AG04449 (cell line): Measurements from ENCODE around the gene TH.

ENCODE experiments used
- CTCF ChIA-PET: fragments of 350-600 bp; formaldehyde crosslinking; extraction: SDS; loops from one replicate; lab custom pipeline; 2021; ENCODE audit warnings: antibody characterized with exemption; lab: Yijun Ruan, JAX
- POLR2A ChIA-PET: fragments of 400-600, 350-600 bp; formaldehyde crosslinking; extraction: SDS; loops from one replicate; lab custom pipeline; 2020; ENCODE audit warnings: antibody characterized with exemption, inconsistent platforms; lab: Yijun Ruan, JAX
- DNase-seq: peaks from one replicate; pipeline ENCODE4 v3.0.0-alpha.2; 2010; ENCODE audit warnings: low read depth, low spot score
- H3K4me3 ChIP-seq: 2 replicates; pipeline ENCODE4 v1.5.1; 2011; ENCODE audit warnings: low read depth, mild to moderate bottlenecking, control low read depth, low read length
- TF ChIP-seq, protein P1 (sequence below): IDR thresholded peaks from one replicate; pipeline ENCODE4 v1.5.1; 2011; ENCODE audit warnings: mild to moderate bottlenecking, moderate library complexity, low read length, control low read depth, inconsistent platforms; ENCODE audit not compliant: insufficient read depth; ENCODE audit errors: missing control alignments

TH gene

DNA sequence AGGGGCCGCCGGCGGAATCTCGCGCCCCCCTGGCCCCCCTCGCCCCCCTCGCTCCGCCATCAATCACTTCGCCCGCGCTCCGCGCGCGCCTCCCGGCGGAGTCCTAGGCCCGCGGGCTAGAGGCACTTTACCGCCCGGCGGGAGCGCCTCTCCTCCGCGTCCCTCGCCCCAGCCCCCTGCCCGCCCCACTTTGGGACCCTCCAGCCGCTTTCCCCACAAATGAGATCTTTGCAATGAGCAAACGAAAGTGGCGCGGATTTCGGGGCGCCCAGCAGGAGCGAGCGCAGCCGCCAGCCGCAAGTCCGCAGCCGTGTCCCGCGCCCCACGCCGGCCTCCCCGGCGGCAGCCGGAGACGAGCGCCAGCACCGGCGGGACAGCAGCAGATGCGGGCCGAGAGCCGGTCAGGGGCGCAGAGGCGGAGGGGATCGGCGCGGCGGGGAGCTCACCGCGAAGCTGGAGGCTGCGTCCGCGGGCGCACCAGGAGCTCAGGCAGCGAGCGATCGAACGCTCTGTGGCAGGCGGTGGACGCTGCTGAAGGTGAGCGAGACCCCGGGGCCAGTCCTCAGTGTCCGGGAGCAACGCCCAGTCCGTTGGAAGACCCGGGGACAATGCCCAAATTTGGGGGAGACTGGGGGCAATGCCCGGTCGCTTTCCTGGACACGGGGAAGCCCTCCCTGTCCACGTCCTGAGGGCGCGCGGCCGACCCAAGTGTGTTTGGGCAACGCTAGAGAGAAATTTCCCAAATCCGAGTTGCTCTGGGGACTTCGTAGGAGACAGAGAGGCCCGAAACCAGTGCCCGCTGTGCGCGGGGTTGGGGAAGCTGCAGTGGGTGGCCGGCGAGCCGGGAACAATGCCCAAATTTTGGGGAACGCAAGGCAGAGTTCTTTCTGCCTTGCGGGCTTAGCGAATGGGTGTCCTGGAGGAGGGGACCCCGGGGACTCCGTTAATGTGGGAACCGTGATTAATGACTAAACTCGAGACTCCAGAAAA is 30.9 kb downstream of the TH start:
- TF ChIP-seq, protein P1, sequence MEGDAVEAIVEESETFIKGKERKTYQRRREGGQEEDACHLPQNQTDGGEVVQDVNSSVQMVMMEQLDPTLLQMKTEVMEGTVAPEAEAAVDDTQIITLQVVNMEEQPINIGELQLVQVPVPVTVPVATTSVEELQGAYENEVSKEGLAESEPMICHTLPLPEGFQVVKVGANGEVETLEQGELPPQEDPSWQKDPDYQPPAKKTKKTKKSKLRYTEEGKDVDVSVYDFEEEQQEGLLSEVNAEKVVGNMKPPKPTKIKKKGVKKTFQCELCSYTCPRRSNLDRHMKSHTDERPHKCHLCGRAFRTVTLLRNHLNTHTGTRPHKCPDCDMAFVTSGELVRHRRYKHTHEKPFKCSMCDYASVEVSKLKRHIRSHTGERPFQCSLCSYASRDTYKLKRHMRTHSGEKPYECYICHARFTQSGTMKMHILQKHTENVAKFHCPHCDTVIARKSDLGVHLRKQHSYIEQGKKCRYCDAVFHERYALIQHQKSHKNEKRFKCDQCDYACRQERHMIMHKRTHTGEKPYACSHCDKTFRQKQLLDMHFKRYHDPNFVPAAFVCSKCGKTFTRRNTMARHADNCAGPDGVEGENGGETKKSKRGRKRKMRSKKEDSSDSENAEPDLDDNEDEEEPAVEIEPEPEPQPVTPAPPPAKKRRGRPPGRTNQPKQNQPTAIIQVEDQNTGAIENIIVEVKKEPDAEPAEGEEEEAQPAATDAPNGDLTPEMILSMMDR: no peak
- ChIA-PET POLR2A (interaction anchor here (1.0 kb wide), 1 partner anchor 193 kb away, joined by 4 read pairs; no protein-coding TSS in a partner anchor), CTCF (interaction anchor here (0.8 to 9.2 kb wide), 3 partner anchors 9 to 112 kb away, joined by 3 to 70 read pairs (median 46); no protein-coding TSS in a partner anchor)
- no peak for DNase-seq
- no peak overlapping the region for H3K4me3 ChIP-seq

DNA sequence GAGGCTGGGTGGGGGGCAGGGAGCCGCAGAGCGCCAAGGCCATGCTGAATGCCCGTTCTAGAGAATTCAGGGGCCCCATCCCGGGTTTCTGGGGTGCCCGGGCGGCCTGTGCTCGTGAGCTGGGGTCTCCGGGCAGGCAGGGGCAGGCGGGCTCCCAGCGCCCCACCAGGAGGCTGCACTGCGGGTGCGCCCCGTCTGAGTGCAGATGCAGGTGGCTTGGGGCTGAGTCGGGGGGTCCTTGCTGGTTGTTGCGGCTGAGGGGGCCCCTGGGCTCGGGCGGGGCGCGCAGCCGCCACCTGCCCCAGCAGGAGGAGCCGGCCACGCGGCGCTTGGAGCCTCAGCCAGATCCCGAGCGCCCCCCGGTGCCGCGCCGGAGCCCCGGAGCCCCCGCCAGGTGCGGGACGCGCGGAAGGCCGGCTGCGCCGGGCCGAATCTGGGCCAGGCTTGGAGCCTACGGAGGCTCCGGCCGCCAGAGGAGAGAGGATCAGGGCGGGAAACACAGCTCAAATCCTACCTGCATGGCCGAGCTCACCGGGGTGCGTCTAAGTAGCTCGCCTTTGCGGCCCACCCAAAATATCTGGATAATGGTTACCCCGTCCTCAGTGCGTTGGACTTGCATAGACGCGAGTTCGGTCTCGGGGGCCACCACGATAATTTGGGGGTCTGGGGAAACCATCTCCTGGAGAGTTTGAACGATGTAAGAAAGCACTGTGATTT is 31.8 kb downstream of the TH start:
- no peak for DNase-seq
- H3K4me3 ChIP-seq: no peak overlapping the region
- ChIA-PET POLR2A (no interaction called here), CTCF (interaction anchor here (5.0 to 9.2 kb wide), 2 partner anchors 10 to 103 kb away, joined by 46 to 70 read pairs; no protein-coding TSS in a partner anchor)
- TF ChIP-seq, protein P1: no peak

DNA sequence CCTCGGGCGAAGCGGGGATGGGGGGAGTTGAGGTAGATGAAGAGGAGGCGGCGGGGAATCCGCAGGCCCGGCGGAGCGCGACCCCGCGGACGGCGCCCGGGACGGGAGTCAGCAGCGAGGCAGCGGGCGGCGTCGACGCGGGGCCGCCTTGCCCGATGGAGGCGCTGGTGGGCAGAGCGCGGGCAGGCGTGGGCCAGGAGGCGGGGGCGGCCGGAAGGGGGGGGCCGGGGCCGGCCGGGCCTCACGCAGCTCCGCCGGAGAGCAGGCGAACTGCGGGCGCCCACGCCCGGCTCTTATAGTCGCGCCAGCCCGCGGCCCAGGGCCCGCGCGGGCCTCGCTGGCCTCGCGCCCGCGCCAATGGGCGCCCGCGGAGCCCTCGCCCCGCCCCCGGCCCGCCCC is 32.5 kb downstream of the TH start, which contains the start of gene IGF2:
Gene IGF2, minus strand, starts transcription at position 267 of the 399 bp plus-strand sequence. CDS start 3,866 bp downstream, outside the sequence.
- ChIA-PET POLR2A (no interaction called here), CTCF (interaction anchor here (1.0 to 9.2 kb wide), 2 partner anchors 11 to 102 kb away, joined by 3 to 70 read pairs; no protein-coding TSS in a partner anchor)
- peak within 1 kb of the TSS; percentile 12; the same call in 1 of the 2 replicates for H3K4me3 ChIP-seq
- DNase-seq: no peak
- TF ChIP-seq, protein P1: no peak

DNA sequence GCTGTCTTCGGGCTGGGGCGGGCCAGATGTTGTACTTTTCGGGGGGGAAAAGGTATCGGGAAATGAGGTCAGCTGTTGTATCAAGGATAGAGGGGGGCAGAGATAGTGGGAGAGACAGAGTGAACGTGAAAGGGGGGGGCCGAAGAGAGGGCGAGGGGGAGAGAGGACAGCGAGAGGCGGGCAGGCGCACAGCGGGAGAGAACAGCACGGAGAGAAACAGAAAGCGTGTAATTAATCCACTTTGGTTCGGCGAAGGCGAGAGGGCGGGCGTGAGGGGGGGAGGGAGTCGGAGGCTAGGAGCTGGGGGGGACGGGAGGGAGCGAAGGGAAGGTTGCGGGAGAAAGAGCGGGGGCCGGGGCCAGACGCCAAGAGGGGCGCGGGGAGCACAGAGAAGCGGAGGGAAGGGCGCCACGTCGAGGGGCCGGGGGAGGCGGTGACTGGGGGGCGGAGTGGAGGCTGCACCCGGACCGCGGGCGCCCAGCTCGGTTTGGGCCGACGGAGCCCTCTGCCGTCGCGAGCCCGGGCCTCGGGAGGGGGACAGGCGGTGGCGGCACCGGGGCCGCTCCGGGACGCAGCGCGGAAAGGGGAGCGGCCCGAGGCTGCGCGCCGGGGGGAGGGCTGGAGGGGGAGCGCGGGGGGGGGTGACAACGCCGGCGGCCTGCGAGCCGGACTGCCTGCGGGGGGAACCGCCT is 33.0 kb downstream of the TH start:
- H3K4me3 ChIP-seq: peak overlapping the region; percentile 12; the same call in 1 of the 2 replicates
- CTCF ChIA-PET: interaction anchor here (1.0 to 9.2 kb wide), 2 partner anchors 11 to 101 kb away, joined by 3 to 70 read pairs; no protein-coding TSS in a partner anchor
- TF ChIP-seq, protein P1: no peak
- DNase-seq: no peak
- POLR2A ChIA-PET: no interaction called here

DNA sequence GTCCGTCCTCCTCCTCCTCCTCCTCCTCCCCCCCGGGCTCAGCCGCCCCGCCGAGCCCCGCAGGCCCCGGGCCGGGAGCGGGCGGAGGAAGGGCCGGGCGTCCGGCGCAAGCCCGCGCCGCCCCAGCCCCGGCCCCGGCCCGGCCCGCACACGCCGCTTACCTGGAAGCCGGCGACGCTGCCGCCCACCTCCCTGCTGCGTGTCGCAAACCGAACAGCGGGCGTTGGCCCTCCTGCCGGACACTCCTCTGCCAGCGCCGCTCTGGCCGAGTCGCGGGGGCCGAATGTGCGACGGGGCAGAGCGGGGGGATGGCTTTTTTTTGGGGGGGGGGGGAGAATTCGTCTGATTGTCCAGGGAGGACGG is 33.6 kb downstream of the TH start:
- POLR2A ChIA-PET: no interaction called here
- DNase-seq: no peak
- H3K4me3 ChIP-seq: no peak overlapping the region; the same call in 1 of the 2 replicates
- CTCF ChIA-PET: interaction anchor here (1.0 to 9.2 kb wide), 2 partner anchors 12 to 101 kb away, joined by 3 to 70 read pairs; no protein-coding TSS in a partner anchor
- TF ChIP-seq, protein P1: no peak
